GM23338 (cell line): ENCODE measurements around the gene PCDHGA8. TPM values are rescaled to one million over a fixed set of nuclear protein-coding genes. Genes with fewer than 3 reads are reported as not detected.

Experiments
- ATAC-seq: fragments of 200-7000 bp; cut with Tn5 transposase; 3 replicates; pipeline ENCODE4 v1.9.1; 2020
- DNase-seq: peaks from one replicate; pipeline ENCODE4 v3.0.0-alpha.2; 2015; ENCODE audit warnings: low spot score
- H2AFZ ChIP-seq: fragments of 200-600 bp; sonication (generic); 2 replicates; pipeline ENCODE4 v1.8.0; 2016; ENCODE audit warnings: antibody characterized with exemption, mild to moderate bottlenecking, moderate library complexity
- H3F3A ChIP-seq: fragments of 200-600 bp; sonication (generic); replicated peaks from 2 replicates; pipeline ENCODE4 v1.8.0; 2017; ENCODE audit warnings: antibody characterized with exemption, mixed run types, low read depth
- H3K27ac ChIP-seq: fragments of 200-600 bp; sonication (generic); 2 replicates; pipeline ENCODE4 v1.6.1; 2016; ENCODE audit warnings: low read depth
- H3K27me3 ChIP-seq: fragments of 200-600 bp; sonication (generic); 2 replicates; pipeline ENCODE4 v1.8.0; 2016; ENCODE audit warnings: mild to moderate bottlenecking, mixed run types, moderate library complexity; ENCODE audit not compliant: insufficient read depth
- H3K36me3 ChIP-seq: fragments of 200-600 bp; sonication (generic); 2 replicates; pipeline ENCODE4 v1.8.0; 2016; ENCODE audit warnings: mild to moderate bottlenecking; ENCODE audit not compliant: insufficient read depth
- H3K4me1 ChIP-seq: fragments of 200-600 bp; sonication (generic); 2 replicates; pipeline ENCODE4 v1.8.0; 2016; ENCODE audit warnings: mild to moderate bottlenecking, moderate library complexity; ENCODE audit not compliant: insufficient read depth
- H3K4me2 ChIP-seq: fragments of 200-600 bp; sonication (generic); 2 replicates; pipeline ENCODE4 v1.7.1; 2017; ENCODE audit warnings: mixed run types
- H3K4me3 ChIP-seq: fragments of 200-600 bp; sonication (generic); 2 replicates; pipeline ENCODE4 v1.6.1; 2016; ENCODE audit warnings: mixed run types
- H3K79me2 ChIP-seq: fragments of 200-600 bp; sonication (generic); replicated peaks from 2 replicates; pipeline ENCODE4 v1.8.0; 2017; ENCODE audit warnings: mild to moderate bottlenecking; ENCODE audit not compliant: insufficient read depth
- H3K9me2 ChIP-seq: fragments of 200-600 bp; sonication (generic); 2 replicates; pipeline ENCODE4 v1.8.0; 2017; ENCODE audit not compliant: insufficient read depth
- H4K20me1 ChIP-seq: fragments of 200-600 bp; sonication (generic); replicated peaks from 2 replicates; pipeline ENCODE4 v1.8.0; 2017; ENCODE audit warnings: mild to moderate bottlenecking; ENCODE audit not compliant: insufficient read depth
- H3K27ac Mint-ChIP-seq: 2 replicates; pipeline ENCODE4 v1.8.0; 2020; ENCODE audit warnings: inconsistent platforms, mild to moderate bottlenecking, moderate library complexity, mixed read lengths
- H3K27me3 Mint-ChIP-seq: 3 replicates; pipeline ENCODE4 v1.8.0; 2022; ENCODE audit warnings: low read depth, mild to moderate bottlenecking, moderate library complexity, mixed read lengths, inconsistent platforms; ENCODE audit not compliant: insufficient read depth, poor library complexity
- H3K36me3 Mint-ChIP-seq: 3 replicates; pipeline ENCODE4 v1.8.0; 2021; ENCODE audit warnings: low read depth, mild to moderate bottlenecking, inconsistent platforms, moderate library complexity, mixed read lengths
- H3K4me1 Mint-ChIP-seq: 3 replicates; pipeline ENCODE4 v1.8.0; 2020; ENCODE audit warnings: mild to moderate bottlenecking, inconsistent platforms, mixed read lengths
- H3K4me3 Mint-ChIP-seq: 3 replicates; pipeline ENCODE4 v1.8.0; 2021; ENCODE audit warnings: moderate library complexity, mild to moderate bottlenecking, inconsistent platforms, mixed read lengths
- H3K9me3 Mint-ChIP-seq: 3 replicates; pipeline ENCODE4 v1.8.0; 2020; ENCODE audit warnings: moderate library complexity, mild to moderate bottlenecking, inconsistent platforms, mixed read lengths
- CREB1 ChIP-seq: fragments of 250-450 bp; sonication (Bioruptor Pico); IDR thresholded peaks from 2 replicates; pipeline ENCODE4 v1.5.0; 2020; ENCODE audit warnings: low read depth, mild to moderate bottlenecking, moderate library complexity
- CTCF ChIP-seq, 2 experiments: fragments of 200-600 bp in 1 of 2; sonication (generic) in 1 of 2; conservative IDR thresholded peaks; 2 replicates each; pipeline versions ENCODE4 v1.5.1 to v1.6.1; 2016 to 2017; ENCODE audit warnings: antibody characterized with exemption in 2 of 2, low read depth in 2 of 2, mild to moderate bottlenecking in 2 of 2, moderate library complexity in 1 of 2
- EZH2 ChIP-seq: fragments of 200-600 bp; sonication (generic); IDR thresholded peaks from one replicate; pipeline ENCODE4 v1.8.0; 2017; ENCODE audit warnings: antibody characterized with exemption, mild to moderate bottlenecking, low read depth; ENCODE audit not compliant: unreplicated experiment
- EZH2phosphoT487 ChIP-seq: fragments of 200-600 bp; sonication (generic); IDR thresholded peaks from one replicate; pipeline ENCODE4 v1.8.1; 2018; ENCODE audit warnings: antibody characterized with exemption; ENCODE audit not compliant: unreplicated experiment
- JUNB ChIP-seq: IDR thresholded peaks from one replicate; pipeline ENCODE4 v1.6.1; 2016; ENCODE audit warnings: antibody characterized with exemption; ENCODE audit not compliant: unreplicated experiment
- NANOG ChIP-seq: IDR thresholded peaks from 2 replicates; pipeline ENCODE4 v1.6.1; 2016; ENCODE audit warnings: antibody characterized with exemption, borderline replicate concordance
- POLR2AphosphoS5 ChIP-seq: IDR thresholded peaks from 2 replicates; pipeline ENCODE4 v1.6.1; 2016; ENCODE audit warnings: antibody characterized with exemption, low read depth
- STAT1 ChIP-seq: IDR thresholded peaks from one replicate; pipeline ENCODE4 v1.6.1; 2016; ENCODE audit warnings: antibody characterized with exemption; ENCODE audit not compliant: unreplicated experiment
- ZNF114 ChIP-seq: fragments of 250-450 bp; sonication (Bioruptor Pico); IDR thresholded peaks from 2 replicates; pipeline ENCODE4 v1.5.0; 2020; ENCODE audit warnings: mild to moderate bottlenecking, moderate library complexity
- ZNF331 ChIP-seq: fragments of 250-450 bp; sonication (Bioruptor Pico); IDR thresholded peaks from 2 replicates; pipeline ENCODE4 v1.5.0; 2020; ENCODE audit warnings: low read depth, mild to moderate bottlenecking, moderate library complexity
- ZNF462 ChIP-seq: fragments of 250-450 bp; sonication (Bioruptor Pico); IDR thresholded peaks from 2 replicates; pipeline ENCODE4 v1.5.0; 2020; ENCODE audit warnings: mild to moderate bottlenecking, moderate library complexity
- polyA plus RNA-seq: library from polyadenylated mRNA; unstranded; fragments of >200 nt; fragmentation: Nextera tagmentation; extraction: Ambion mirVana; gene quantifications from 2 replicates; pipeline ENCODE4 v1.2.1, GENCODE V29; 2016
- total RNA-seq: library from RNA; depleted of rRNA; stranded (reverse); fragments of >200 nt; shearing (Covaris generic); gene quantifications from 2 replicates; pipeline ENCODE4 v1.2.3, GENCODE V29; 2014
- TF ChIP-seq, protein P1 (sequence below): IDR thresholded peaks from one replicate; pipeline ENCODE4 v1.6.1; 2018; ENCODE audit warnings: antibody characterized with exemption; ENCODE audit not compliant: unreplicated experiment
- TF ChIP-seq, protein P2 (sequence below): IDR thresholded peaks from 2 replicates; pipeline ENCODE4 v1.6.1; 2016; ENCODE audit warnings: antibody characterized with exemption

PCDHGA8 gene
- total and polyA plus RNA-seq, 2 experiments from 2014 or later: 1.1 to 5.3 TPM

DNA sequence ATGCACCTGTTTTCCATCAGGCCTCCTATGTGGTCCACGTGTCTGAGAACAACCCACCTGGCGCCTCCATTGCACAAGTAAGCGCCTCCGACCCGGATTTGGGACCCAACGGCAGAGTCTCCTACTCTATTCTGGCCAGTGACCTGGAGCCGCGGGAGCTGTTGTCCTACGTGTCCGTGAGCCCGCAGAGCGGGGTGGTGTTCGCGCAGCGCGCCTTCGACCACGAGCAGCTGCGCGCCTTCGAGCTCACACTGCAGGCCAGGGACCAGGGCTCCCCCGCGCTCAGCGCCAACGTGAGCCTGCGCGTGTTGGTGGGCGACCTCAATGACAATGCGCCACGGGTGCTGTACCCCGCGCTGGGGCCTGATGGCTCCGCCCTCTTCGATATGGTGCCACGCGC, 40.8 kb upstream of the PCDHGA8 start:
- Mint-ChIP-seq H3K4me3 (no peak overlapping the region), H3K27ac (no peak overlapping the region), H3K4me1 (peaks cover 2% of the 10 kb centered on the region; the same call in 2 of the 3 replicates), H3K27me3 (peaks cover 9% of the 10 kb centered on the region), H3K9me3 (peaks cover 67% of the 10 kb centered on the region), H3K36me3 (peaks cover 60% of the 10 kb centered on the region)
- no peak for ATAC-seq
- Histone ChIP-seq H3K27ac (no peak overlapping the region), H4K20me1 (no peaks in the 10 kb centered on the region), H3K79me2 (no peaks in the 10 kb centered on the region), H2AFZ (no peak overlapping the region), H3K36me3 (no peaks in the 10 kb centered on the region), H3F3A (0 out of 2 replicates have a peak, but pooled peaks cover 3% of the 10 kb centered on the region), H3K9me2 (no peaks in the 10 kb centered on the region), H3K4me1 (no peaks in the 10 kb centered on the region), H3K4me3 (no peak overlapping the region), H3K4me2 (no peak overlapping the region), H3K27me3 (no peaks in the 10 kb centered on the region)
- DNase-seq: no peak
- TF ChIP-seq CREB1 (CRISPR knock-in tag): no peak
- no peak for TF ChIP-seq EZH2
- TF ChIP-seq, protein P1, sequence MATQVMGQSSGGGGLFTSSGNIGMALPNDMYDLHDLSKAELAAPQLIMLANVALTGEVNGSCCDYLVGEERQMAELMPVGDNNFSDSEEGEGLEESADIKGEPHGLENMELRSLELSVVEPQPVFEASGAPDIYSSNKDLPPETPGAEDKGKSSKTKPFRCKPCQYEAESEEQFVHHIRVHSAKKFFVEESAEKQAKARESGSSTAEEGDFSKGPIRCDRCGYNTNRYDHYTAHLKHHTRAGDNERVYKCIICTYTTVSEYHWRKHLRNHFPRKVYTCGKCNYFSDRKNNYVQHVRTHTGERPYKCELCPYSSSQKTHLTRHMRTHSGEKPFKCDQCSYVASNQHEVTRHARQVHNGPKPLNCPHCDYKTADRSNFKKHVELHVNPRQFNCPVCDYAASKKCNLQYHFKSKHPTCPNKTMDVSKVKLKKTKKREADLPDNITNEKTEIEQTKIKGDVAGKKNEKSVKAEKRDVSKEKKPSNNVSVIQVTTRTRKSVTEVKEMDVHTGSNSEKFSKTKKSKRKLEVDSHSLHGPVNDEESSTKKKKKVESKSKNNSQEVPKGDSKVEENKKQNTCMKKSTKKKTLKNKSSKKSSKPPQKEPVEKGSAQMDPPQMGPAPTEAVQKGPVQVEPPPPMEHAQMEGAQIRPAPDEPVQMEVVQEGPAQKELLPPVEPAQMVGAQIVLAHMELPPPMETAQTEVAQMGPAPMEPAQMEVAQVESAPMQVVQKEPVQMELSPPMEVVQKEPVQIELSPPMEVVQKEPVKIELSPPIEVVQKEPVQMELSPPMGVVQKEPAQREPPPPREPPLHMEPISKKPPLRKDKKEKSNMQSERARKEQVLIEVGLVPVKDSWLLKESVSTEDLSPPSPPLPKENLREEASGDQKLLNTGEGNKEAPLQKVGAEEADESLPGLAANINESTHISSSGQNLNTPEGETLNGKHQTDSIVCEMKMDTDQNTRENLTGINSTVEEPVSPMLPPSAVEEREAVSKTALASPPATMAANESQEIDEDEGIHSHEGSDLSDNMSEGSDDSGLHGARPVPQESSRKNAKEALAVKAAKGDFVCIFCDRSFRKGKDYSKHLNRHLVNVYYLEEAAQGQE: no peak
- TF ChIP-seq POLR2AphosphoS5: no peak
- no peak for TF ChIP-seq JUNB
- no peak for TF ChIP-seq ZNF114 (CRISPR knock-in tag)
- TF ChIP-seq, protein P2, sequence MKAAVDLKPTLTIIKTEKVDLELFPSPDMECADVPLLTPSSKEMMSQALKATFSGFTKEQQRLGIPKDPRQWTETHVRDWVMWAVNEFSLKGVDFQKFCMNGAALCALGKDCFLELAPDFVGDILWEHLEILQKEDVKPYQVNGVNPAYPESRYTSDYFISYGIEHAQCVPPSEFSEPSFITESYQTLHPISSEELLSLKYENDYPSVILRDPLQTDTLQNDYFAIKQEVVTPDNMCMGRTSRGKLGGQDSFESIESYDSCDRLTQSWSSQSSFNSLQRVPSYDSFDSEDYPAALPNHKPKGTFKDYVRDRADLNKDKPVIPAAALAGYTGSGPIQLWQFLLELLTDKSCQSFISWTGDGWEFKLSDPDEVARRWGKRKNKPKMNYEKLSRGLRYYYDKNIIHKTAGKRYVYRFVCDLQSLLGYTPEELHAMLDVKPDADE: no peak
- TF ChIP-seq NANOG: no peak
- TF ChIP-seq ZNF331: no peak
- TF ChIP-seq CTCF (conservative IDR thresholded peaks at IDR 0.05; ENCODE audit: low read depth in 2 of 2): no peak
- TF ChIP-seq EZH2phosphoT487: no peak
- no peak for TF ChIP-seq STAT1
- TF ChIP-seq ZNF462: no peak
